Retinal pigment epithelial cell (primary cell): Measurements from ENCODE around the gene PTPN20.
"Not testable (repeated sequence)": the region's sequence is repeated elsewhere in the genome, so short reads cannot be mapped to it uniquely, and the experiment has no call there.

Experiments used
- DNase-seq: peaks from one replicate; pipeline ENCODE4 v3.0.0-alpha.2; 2010; ENCODE audit warnings: low read depth
- H3K4me3 ChIP-seq: 2 replicates; pipeline ENCODE4 v1.5.1; 2011; ENCODE audit warnings: mild to moderate bottlenecking, low read length, control low read depth, moderate library complexity
- CTCF ChIP-seq: conservative IDR thresholded peaks from 2 replicates; pipeline ENCODE4 v1.5.1; 2011; ENCODE audit warnings: low read depth, low read length, control low read depth, inconsistent platforms

PTPN20 gene

GRCh38 chr10:46911144-46911876 is at the start of gene PTPN20:
Gene PTPN20, plus strand, starts transcription at chr10:46911428. Its CDS starts 21,072 bp downstream, at chr10:46932500.
- not testable (repeated sequence) for H3K4me3 ChIP-seq, DNase-seq

- not testable (repeated sequence) for H3K4me3 ChIP-seq, DNase-seq
Measured at GRCh38 chr10:46869716-46870115, 41.5 kb upstream of the PTPN20 start.

DNA sequence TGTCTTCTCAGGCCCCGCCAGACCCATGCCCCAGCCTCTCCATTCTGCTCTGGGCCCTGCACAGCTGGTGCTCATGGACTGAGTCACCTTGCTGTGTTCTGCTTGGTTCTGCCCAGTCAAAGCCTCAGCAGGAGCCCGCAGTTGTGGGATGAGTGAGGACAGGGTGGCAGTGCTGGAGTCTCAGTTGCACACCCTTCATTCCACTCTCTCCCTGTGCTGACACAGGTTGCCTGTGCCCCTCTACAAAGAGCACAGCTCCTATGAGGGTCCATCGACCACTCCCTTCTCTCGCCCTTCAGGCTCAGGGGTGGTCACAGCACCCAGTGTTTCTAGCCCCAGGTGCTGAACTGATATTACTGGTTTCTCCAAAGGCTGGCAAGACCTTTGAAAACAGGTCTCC is 39.6 kb upstream of the PTPN20 start:
- H3K4me3 ChIP-seq, DNase-seq: not testable (repeated sequence)

GRCh38 chr10:46875304-46875703 is 35.9 kb upstream of the PTPN20 start:
- H3K4me3 ChIP-seq, DNase-seq: not testable (repeated sequence)

DNA sequence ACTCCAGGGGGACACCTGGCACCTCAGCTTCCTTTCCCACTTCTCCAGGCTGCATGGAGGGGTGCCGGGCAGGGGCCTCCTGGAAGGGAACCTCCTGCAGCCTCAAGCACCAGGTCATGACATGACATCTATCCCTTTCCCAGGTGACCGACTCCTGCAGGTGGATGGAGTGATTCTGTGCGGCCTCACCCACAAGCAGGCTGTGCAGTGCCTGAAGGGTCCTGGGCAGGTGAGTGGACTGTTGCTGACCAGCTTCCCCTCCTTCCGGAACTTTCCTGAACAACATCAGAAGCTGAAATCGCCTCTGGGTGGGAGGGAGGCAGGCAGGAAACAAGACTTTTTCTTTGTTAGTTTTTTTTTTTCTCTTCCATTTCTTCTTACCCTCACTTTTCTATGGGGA is 34.5 kb upstream of the PTPN20 start:
- H3K4me3 ChIP-seq, DNase-seq: not testable (repeated sequence)

DNA sequence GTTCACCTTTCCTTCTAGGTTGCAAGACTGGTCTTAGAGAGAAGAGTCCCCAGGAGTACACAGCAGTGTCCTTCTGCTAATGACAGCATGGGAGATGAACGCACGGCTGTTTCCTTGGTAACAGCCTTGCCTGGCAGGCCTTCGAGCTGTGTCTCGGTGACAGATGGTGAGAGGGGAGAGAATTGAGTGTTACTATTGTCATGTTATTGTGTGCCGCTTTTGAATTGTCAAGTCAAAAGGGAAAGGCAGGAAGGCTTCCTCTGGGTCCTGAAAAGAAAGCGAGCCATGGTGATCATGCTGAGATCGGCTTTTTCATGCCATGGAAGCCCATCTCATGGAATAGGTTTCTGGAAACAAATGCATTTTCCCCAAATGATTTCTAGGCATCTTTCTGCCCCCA is 32.5 kb upstream of the PTPN20 start:
- H3K4me3 ChIP-seq, DNase-seq: not testable (repeated sequence)

GRCh38 chr10:46890813-46891611 is 20.2 kb upstream of the PTPN20 start:
- not testable (repeated sequence) for H3K4me3 ChIP-seq, DNase-seq
- TF ChIP-seq CTCF: peak; percentile 6

- not testable (repeated sequence) for H3K4me3 ChIP-seq, DNase-seq
Measured at GRCh38 chr10:46896762-46897692, 14.2 kb upstream of the PTPN20 start.

DNA sequence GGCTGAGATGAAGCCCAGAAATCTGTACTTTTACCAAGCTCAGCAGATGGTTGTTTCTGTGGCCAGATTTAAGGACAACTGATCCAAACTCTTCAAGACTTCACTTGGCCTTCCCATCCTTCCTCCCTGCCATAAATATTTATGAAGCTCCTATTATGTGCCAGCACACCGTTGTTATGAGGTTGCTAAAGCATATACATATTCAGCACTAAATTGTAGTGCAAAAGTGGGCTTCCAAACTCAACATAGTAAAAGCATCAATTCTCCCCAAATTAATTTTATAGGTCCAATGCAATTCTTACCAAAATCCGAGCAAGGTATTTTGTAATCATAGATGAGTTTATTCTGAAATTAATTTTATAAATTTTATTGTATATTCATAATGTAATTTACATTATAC is 10.0 kb upstream of the PTPN20 start:
- not testable (repeated sequence) for DNase-seq, H3K4me3 ChIP-seq

GRCh38 chr10:46903874-46904273 is 7.4 kb upstream of the PTPN20 start:
- DNase-seq, H3K4me3 ChIP-seq: not testable (repeated sequence)

DNA sequence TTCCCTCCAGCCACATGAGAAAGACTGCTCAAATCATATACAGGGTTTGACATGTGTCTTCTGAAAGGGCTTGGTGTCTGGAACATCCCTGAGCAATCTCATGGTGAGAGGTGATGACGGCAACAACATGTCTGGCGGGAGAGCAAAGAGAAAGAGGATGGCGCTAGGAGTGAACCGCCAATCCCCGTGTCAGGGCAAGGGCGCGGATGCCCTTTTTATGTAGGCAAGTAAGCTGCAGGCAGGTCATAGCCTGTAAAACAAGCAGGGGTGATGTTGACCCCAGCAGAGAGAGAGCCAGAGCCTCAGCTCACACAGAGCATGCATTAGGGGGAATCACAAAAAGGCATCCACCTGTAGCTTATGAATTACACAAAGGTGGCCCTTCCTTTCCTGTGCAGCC is 4.9 kb upstream of the PTPN20 start:
- H3K4me3 ChIP-seq, DNase-seq: not testable (repeated sequence)

- not testable (repeated sequence) for H3K4me3 ChIP-seq, DNase-seq
Measured at GRCh38 chr10:46907185-46908117, 3.8 kb upstream of the PTPN20 start.

DNA sequence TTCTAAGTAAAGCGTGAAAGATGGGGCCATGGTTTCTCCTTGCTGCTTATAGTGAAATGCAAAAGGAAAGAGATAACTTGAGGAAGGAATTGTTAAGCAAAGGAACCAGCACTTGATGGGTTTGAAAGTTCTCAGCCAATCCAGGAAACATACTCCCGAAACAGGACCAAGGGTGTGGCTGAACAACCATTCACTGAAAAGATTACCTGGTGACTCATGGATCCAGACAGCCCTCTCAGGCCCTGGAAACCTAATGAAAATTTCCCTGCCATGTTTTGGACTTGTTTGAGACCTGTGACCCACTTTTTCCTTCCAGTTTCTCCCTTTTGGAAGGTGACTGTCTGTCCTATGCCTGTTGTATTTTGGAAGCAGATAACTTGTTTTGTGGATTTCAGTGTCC is 11.3 kb downstream of the PTPN20 start:
- not testable (repeated sequence) for H3K4me3 ChIP-seq, DNase-seq

- not testable (repeated sequence) for DNase-seq, H3K4me3 ChIP-seq
Measured at GRCh38 chr10:46925156-46925555, 13.9 kb downstream of the PTPN20 start.
